HG03457 (cell line): Measurements from ENCODE around the gene KAT7.
"Not testable (repeated sequence)": the region's sequence is repeated elsewhere in the genome, so short reads cannot be mapped to it uniquely, and the experiment has no call there.

Source experiments
- ATAC-seq: cut with Tn5 transposase; IDR thresholded peaks from one replicate; pipeline ENCODE4 v1.9.1; 2021; ENCODE audit warnings: moderate number of reproducible peaks; ENCODE audit not compliant: unreplicated experiment

KAT7 gene

GRCh38 chr17:49788478-49789242, at the start of gene KAT7:
Gene KAT7 (plus strand): TSS chr17:49788681. CDS start chr17:49788835, 154 bp downstream.
- ATAC-seq, result peak; percentile 80

- no peak for ATAC-seq
Measured at GRCh38 chr17:49739641-49740271, 48.7 kb upstream of the KAT7 start.

- no peak for ATAC-seq
Measured at GRCh38 chr17:49741009-49741691, 47.3 kb upstream of the KAT7 start.

GRCh38 chr17:49741692-49742076, 46.8 kb upstream of the KAT7 start:
- no peak for ATAC-seq

- no peak for ATAC-seq
Measured at GRCh38 chr17:49742166-49742638, 46.3 kb upstream of the KAT7 start.

GRCh38 chr17:49745175-49746139, 43.0 kb upstream of the KAT7 start:
- ATAC-seq, result no peak

- ATAC-seq, result peak; percentile 45
Measured at GRCh38 chr17:49746791-49747490, 41.5 kb upstream of the KAT7 start.

- ATAC-seq, result no peak
Measured at GRCh38 chr17:49747632-49748031, 40.8 kb upstream of the KAT7 start.

GRCh38 chr17:49748223-49748622, 40.3 kb upstream of the KAT7 start:
- no peak for ATAC-seq

GRCh38 chr17:49748791-49749190, 39.7 kb upstream of the KAT7 start:
- ATAC-seq, result peak; percentile 48

- no peak for ATAC-seq
Measured at GRCh38 chr17:49749730-49750129, 38.8 kb upstream of the KAT7 start.

GRCh38 chr17:49752508-49752907, 36.0 kb upstream of the KAT7 start:
- no peak for ATAC-seq

GRCh38 chr17:49753959-49754391, 34.5 kb upstream of the KAT7 start:
- ATAC-seq, result no peak

GRCh38 chr17:49755663-49756283, 32.7 kb upstream of the KAT7 start:
- ATAC-seq, result no peak

- ATAC-seq, result no peak
Measured at GRCh38 chr17:49756323-49757150, 31.9 kb upstream of the KAT7 start.

- no peak for ATAC-seq
Measured at GRCh38 chr17:49757151-49757777, 31.2 kb upstream of the KAT7 start.

- ATAC-seq, result not testable (repeated sequence)
Measured at GRCh38 chr17:49758464-49759010, 29.9 kb upstream of the KAT7 start.

- ATAC-seq, result no peak
Measured at GRCh38 chr17:49759203-49759602, 29.3 kb upstream of the KAT7 start.
